ENCODE measurements around the gene C5orf22.
"Not testable (repeated sequence)": the region's sequence is repeated elsewhere in the genome, so short reads cannot be mapped to it uniquely, and the experiment has no call there.

The C5orf22 gene

DNA sequence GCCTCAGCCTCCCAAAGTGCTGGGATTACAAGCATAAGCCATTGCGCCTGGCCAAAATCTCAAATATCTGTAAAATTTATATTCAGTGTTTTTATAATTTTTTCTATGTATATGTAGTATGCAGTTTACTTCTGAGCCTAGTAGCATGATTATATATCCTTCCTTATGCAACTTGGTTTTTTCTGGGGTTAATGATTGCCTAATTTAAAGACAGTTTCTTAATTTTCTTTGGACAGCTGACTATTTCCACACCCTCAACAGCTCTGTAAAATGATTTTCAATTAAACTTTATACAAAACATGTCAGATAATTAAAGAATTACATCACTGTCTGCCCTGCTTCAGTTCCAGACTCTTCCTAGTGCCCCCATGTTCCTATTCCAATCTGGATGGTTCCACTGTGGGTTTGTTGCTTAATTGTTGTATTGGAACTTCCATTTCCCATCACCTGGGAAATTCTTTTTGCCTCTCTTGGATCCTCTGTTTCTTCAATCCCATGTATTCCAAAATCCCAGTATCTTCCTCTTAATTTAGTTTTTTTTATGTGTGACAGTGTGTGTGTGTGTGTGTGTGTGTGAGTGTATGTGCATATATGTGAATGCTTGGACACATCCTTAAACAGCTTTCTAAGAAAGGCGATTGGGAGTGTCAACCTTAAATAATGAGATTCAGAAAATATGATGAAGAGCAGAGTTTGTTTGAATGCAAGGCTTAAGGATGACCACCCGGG, 53.2 kb downstream of the C5orf22 start:
- TF ChIP-seq CTCF (IDR thresholded peaks at IDR 0.05; ENCODE audit: extremely low read depth, missing control alignments): no peak

DNA sequence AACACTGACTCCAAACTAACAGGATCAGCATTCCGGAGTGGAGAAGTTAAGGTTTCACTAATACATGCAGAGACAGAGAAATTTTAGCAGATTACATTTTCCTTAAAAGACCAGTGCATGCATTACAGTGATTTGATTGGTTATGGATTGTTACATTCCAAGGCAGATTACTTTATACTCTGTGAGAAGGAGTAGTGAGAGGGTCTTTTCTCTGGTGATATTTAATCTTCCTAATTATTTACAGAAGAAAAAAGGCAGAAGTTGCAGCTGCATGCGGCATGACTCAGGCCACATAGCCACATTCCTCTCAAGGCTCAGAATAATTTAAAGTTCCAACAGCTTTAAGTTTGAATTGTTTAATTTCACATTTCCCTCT, 53.8 kb downstream of the C5orf22 start:
- no peak for TF ChIP-seq CTCF (IDR thresholded peaks at IDR 0.05; ENCODE audit: extremely low read depth, missing control alignments)
- DNase-seq (ENCODE audit: low spot score): no peak

More for the DNA sequence above, 53.2 kb downstream of the C5orf22 start:
- DNase-seq (ENCODE audit: low spot score): no peak

DNA sequence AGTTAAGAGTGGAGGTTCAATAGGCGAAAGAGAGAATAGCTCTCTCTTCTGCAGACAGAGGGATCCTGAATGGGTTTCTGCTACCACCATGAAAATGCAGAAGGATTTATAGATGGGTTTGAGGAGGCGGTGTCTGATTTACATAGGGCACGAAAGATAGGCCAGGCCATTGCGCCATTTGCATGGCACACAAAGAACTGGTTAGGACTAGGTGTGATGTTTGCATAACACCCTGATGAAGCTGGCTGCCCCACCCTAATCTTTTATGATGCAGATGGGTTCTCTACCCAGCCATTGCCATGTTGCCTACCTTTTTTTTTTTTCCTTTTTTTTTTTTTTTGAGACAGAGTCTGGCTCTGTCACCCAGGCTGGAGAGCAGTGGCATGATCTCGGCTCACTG, 55.4 kb downstream of the C5orf22 start:
- TF ChIP-seq CTCF (IDR thresholded peaks at IDR 0.05; ENCODE audit: extremely low read depth, missing control alignments): no peak
- DNase-seq (ENCODE audit: low spot score): no peak

- no peak for DNase-seq (ENCODE audit: low spot score)
- no peak for TF ChIP-seq CTCF (IDR thresholded peaks at IDR 0.05; ENCODE audit: extremely low read depth, missing control alignments)
Observed at GRCh38 chr5:31593665-31594064, 61.6 kb downstream of the C5orf22 start.

DNA sequence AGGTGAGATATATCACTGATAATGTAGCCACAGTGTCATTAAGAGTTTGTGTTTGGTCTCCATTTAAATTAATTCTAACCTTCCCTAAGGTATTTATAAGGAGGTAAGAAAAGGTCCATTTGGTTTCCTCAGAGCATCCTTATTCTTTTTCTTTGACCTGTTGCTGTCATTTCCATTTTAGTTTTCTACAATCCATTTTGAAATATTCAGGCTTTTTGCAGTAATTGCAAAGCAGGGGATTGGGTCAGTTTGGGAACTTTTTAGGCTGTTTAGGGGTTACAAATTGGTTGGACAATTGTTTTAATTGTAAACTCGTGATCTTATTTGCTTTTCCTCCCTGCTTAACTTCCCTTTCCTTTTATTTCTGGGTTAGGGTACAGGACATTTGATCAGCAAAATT, 64.3 kb downstream of the C5orf22 start:
- no peak for DNase-seq (ENCODE audit: low spot score)
- TF ChIP-seq CTCF (IDR thresholded peaks at IDR 0.05; ENCODE audit: extremely low read depth, missing control alignments): no peak

- no peak for DNase-seq (ENCODE audit: low spot score)
- no peak for TF ChIP-seq CTCF (IDR thresholded peaks at IDR 0.05; ENCODE audit: extremely low read depth, missing control alignments)
Observed at GRCh38 chr5:31598640-31599611, 66.8 kb downstream of the C5orf22 start.

DNA sequence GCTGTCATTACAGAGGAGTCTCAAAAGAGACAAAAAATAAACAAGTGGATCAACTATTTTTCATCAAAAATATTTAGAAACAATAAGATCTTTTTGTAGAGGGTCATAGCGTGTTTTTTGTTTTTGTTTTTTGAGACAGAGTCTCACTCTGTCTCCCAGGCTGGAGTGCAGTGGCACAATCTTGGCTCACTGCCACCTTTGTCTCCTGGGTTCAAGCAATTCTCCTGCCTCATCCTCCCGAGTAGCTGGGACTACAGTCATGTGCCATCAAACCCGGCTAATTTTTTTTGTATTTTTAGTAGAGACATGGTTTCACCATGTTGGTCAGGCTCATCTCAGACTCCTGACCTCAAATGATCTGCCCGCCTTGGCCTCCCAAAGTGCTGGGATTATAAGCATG, 70.2 kb downstream of the C5orf22 start:
- DNase-seq (ENCODE audit: low spot score): not testable (repeated sequence)
